AG08396 (cell line): ENCODE results near the gene FYCO1.
"Not testable (repeated sequence)": the region's sequence is repeated elsewhere in the genome, so short reads cannot be mapped to it uniquely, and the experiment has no call there.

Experiments
- DNase-seq: peaks from one replicate; pipeline ENCODE4 v3.0.0; 2012; ENCODE audit warnings: low spot score, mixed read lengths

The FYCO1 gene

GRCh38 chr3:45995236-45996192 is at the start of gene FYCO1:
Gene FYCO1, minus strand, starts transcription at chr3:45995824. Its CDS starts 10,914 bp downstream, at chr3:45984910.
- DNase-seq = peak; percentile 93

GRCh38 chr3:46038916-46039315 is 43.3 kb upstream of the FYCO1 start:
- DNase-seq = no peak

- not testable (repeated sequence) for DNase-seq
Observed at GRCh38 chr3:46038071-46038470, 42.4 kb upstream of the FYCO1 start.

GRCh38 chr3:46036191-46036590 is 40.6 kb upstream of the FYCO1 start:
- no peak for DNase-seq

GRCh38 chr3:46031747-46032146 is 36.1 kb upstream of the FYCO1 start:
- DNase-seq = no peak

GRCh38 chr3:46031269-46031668 is 35.6 kb upstream of the FYCO1 start:
- DNase-seq = no peak

GRCh38 chr3:46030626-46031025 is 35.0 kb upstream of the FYCO1 start:
- DNase-seq = no peak

GRCh38 chr3:46029953-46030543 is 34.4 kb upstream of the FYCO1 start:
- DNase-seq = no peak

GRCh38 chr3:46027736-46028397 is 32.2 kb upstream of the FYCO1 start:
- DNase-seq = no peak

- no peak for DNase-seq
Observed at GRCh38 chr3:46027021-46027705, 31.5 kb upstream of the FYCO1 start, which contains the start of gene XCR1. Gene XCR1, minus strand, starts transcription at chr3:46027483. Its CDS starts 5,536 bp downstream, at chr3:46021947.

- DNase-seq = no peak
Observed at GRCh38 chr3:46025139-46025538, 29.5 kb upstream of the FYCO1 start.

- no peak for DNase-seq
Observed at GRCh38 chr3:46024131-46024530, 28.5 kb upstream of the FYCO1 start.

GRCh38 chr3:46022909-46023785 is 27.5 kb upstream of the FYCO1 start:
- no peak for DNase-seq

- DNase-seq = no peak
Observed at GRCh38 chr3:46021516-46021915, 25.9 kb upstream of the FYCO1 start.

- no peak for DNase-seq
Observed at GRCh38 chr3:46020766-46021510, 25.3 kb upstream of the FYCO1 start.

GRCh38 chr3:46019707-46020106 is 24.1 kb upstream of the FYCO1 start:
- DNase-seq = peak; percentile 30

GRCh38 chr3:46017720-46018119 is 22.1 kb upstream of the FYCO1 start:
- DNase-seq = peak; percentile 29

- DNase-seq = no peak
Observed at GRCh38 chr3:46013316-46014094, 17.9 kb upstream of the FYCO1 start.

- no peak for DNase-seq
Observed at GRCh38 chr3:46012246-46012645, 16.6 kb upstream of the FYCO1 start.
